Sigmoid colon (tissue), 7 donors: ENCODE measurements around the gene UBN2. TPM values are rescaled to one million over a fixed set of nuclear protein-coding genes. Genes with fewer than 3 reads are reported as not detected.

Experiments used
- DNase-seq: peaks from one replicate; pipeline ENCODE4 v3.0.0-alpha.2; 2019
- H3K27ac ChIP-seq, 4 donors: fragments of 200-600 bp; sonication (generic); one replicate each; pipeline ENCODE4 v1.5.1; 2016 to 2019; ENCODE audit warnings: mild to moderate bottlenecking in 1 of 4
- H3K27me3 ChIP-seq, 3 donors: fragments of 200-600 bp; sonication (generic); one replicate each; pipeline ENCODE4 v1.5.1; 2019; ENCODE audit warnings: mild to moderate bottlenecking in 1 of 3
- H3K36me3 ChIP-seq, 4 donors: fragments of 200-600 bp; sonication (generic); one replicate each; pipeline ENCODE4 v1.5.1; 2016 to 2019
- H3K4me1 ChIP-seq, 4 donors: fragments of 200-600 bp; sonication (generic); one replicate each; pipeline ENCODE4 v1.5.1; 2017 to 2019
- H3K4me3 ChIP-seq, 4 donors: fragments of 200-600 bp; sonication (generic); one replicate each; pipeline ENCODE4 v1.5.1; 2017 to 2019; ENCODE audit warnings: mild to moderate bottlenecking in 2 of 4, moderate library complexity in 1 of 4
- H3K9me3 ChIP-seq, 4 donors: fragments of 200-600 bp in 3 of 4; sonication (generic) in 3 of 4; one replicate each; pipeline versions ENCODE4 v1.5.1 to v1.6.1; 2013 to 2019
- EP300 ChIP-seq, 4 donors: sonication (generic); formaldehyde crosslinking; IDR thresholded peaks; one replicate each; pipeline ENCODE4 v1.6.1; 2017; ENCODE audit warnings: antibody characterized with exemption in 4 of 4
- POLR2A ChIP-seq, 2 donors: fragments of 450-650 bp; IDR thresholded peaks; one replicate each; pipeline ENCODE4 v1.6.1; 2016; ENCODE audit warnings: antibody characterized with exemption in 2 of 2, mild to moderate bottlenecking in 2 of 2, moderate library complexity in 2 of 2
- POLR2AphosphoS5 ChIP-seq, 4 donors: sonication (generic); formaldehyde crosslinking; IDR thresholded peaks; one replicate each; pipeline ENCODE4 v1.6.1; 2017; ENCODE audit warnings: antibody characterized with exemption in 4 of 4
- WGBS, 2 donors: extraction: QIAGEN DNeasy Blood & Tissue Kit; methylation state at CpG; one replicate each; pipeline ENCODE4 v1.1.7; 2013; 5-methylcytosine and 5-hydroxymethylcytosine counted together
- intact Hi-C: fragments of 100-400 bp; cut with DNase I; formaldehyde crosslinking; loops from one replicate; pipeline ENCODE4 v1.15.1; 2023
- polyA plus RNA-seq, 3 donors: library from polyadenylated mRNA; stranded (reverse); fragments of 200-250 nt; gene quantifications; one replicate each; pipeline ENCODE4 v1.2.3, GENCODE V29; 2013
- total RNA-seq, 4 donors: library from RNA; depleted of rRNA; stranded (reverse); fragments of >200 nt; gene quantifications; one replicate each; pipeline ENCODE4 v1.1.0, GENCODE V29; 2016
- TF ChIP-seq, protein P1 (sequence below), 4 experiments: fragments of 450-650 bp in 3 of 4; fragments of 200-600 bp in 1 of 4; IDR thresholded peaks; one replicate each; pipeline ENCODE4 v1.5.1; 2016 to 2019; ENCODE audit warnings: antibody characterized with exemption in 4 of 4, mild to moderate bottlenecking in 3 of 4, moderate library complexity in 2 of 4
- donor health status: healthy with polysubstance abuse.
- donor health status: Bipolar disorder and iron deficiency.
- donor health status: healthy.

UBN2 gene
- total and polyA plus RNA-seq, 7 donors, result 0.92 to 22.7 (median 13.2) TPM

DNA sequence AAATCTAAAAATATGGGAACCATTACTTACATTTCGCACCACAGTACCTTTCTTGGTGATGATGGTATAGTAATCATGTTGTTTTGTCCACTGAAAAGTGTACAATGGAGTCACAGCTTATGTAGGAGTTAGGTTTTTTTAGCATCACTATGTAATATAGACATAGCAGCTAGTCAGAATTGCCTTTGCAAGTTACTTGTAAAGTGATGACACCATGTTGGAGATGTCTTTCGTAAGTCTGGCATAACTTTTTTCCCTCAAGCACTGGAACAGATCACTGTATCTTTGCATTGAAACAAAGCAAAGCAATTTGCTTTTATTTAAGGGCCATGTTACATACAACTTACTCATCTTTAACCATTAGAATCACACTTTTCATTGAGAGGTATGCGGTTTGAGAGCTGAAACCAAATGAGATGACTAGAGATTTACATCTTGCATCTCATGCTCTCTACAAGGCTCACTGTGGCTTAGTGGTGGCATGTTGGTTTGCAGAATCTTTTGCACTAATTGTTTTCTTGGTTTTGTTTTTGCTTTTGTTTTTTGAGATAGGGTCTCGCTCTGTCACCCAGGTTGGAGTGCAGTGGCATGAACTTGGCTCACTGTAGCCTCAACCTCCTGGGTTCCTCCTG is 18.3 kb downstream of the UBN2 start:
- DNase-seq, result no peak
- Histone ChIP-seq H3K36me3 (peaks cover 0 to 82% (median 13%) of the 10 kb centered on the region in 4 donors), H3K4me3 (no peak overlapping the region), H3K27me3 (no peaks in the 10 kb centered on the region), H3K9me3 (no peaks in the 10 kb centered on the region), H3K4me1 (no peaks in the 10 kb centered on the region), H3K27ac (no peak overlapping the region)
- intact Hi-C loops, result no loop called here
- 96 to 97% methylated on average over 4 of the region's 4 CpGs for WGBS, 2 donors
- TF ChIP-seq POLR2AphosphoS5 (IDR thresholded peaks at IDR 0.05), result no peak
- TF ChIP-seq EP300 (IDR thresholded peaks at IDR 0.05), result no peak
- no peak for TF ChIP-seq POLR2A (IDR thresholded peaks at IDR 0.05)
- TF ChIP-seq, protein P1, sequence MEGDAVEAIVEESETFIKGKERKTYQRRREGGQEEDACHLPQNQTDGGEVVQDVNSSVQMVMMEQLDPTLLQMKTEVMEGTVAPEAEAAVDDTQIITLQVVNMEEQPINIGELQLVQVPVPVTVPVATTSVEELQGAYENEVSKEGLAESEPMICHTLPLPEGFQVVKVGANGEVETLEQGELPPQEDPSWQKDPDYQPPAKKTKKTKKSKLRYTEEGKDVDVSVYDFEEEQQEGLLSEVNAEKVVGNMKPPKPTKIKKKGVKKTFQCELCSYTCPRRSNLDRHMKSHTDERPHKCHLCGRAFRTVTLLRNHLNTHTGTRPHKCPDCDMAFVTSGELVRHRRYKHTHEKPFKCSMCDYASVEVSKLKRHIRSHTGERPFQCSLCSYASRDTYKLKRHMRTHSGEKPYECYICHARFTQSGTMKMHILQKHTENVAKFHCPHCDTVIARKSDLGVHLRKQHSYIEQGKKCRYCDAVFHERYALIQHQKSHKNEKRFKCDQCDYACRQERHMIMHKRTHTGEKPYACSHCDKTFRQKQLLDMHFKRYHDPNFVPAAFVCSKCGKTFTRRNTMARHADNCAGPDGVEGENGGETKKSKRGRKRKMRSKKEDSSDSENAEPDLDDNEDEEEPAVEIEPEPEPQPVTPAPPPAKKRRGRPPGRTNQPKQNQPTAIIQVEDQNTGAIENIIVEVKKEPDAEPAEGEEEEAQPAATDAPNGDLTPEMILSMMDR (IDR thresholded peaks at IDR 0.05), result no peak

GRCh38 chr7:139252451-139252850 is 21.4 kb downstream of the UBN2 start:
- DNase-seq, result no peak
- H3K4me1 ChIP-seq, result peaks cover 0 to 4% (median 0%) of the 10 kb centered on the region in 4 donors
- no peaks in the 10 kb centered on the region for H3K9me3 ChIP-seq
- intact Hi-C loops, result no loop called here
- H3K27ac ChIP-seq, result no peak overlapping the region
- WGBS, 2 donors, result 81 to 98% methylated on average over 3 of the region's 3 CpGs
- no peak overlapping the region for H3K4me3 ChIP-seq
- no peaks in the 10 kb centered on the region for H3K27me3 ChIP-seq
- H3K36me3 ChIP-seq, result peaks cover 0 to 68% (median 15%) of the 10 kb centered on the region in 4 donors
- TF ChIP-seq EP300 (IDR thresholded peaks at IDR 0.05), result no peak
- TF ChIP-seq POLR2A (IDR thresholded peaks at IDR 0.05), result no peak
- TF ChIP-seq, protein P1 (IDR thresholded peaks at IDR 0.05), result no peak
- no peak for TF ChIP-seq POLR2AphosphoS5 (IDR thresholded peaks at IDR 0.05)

DNA sequence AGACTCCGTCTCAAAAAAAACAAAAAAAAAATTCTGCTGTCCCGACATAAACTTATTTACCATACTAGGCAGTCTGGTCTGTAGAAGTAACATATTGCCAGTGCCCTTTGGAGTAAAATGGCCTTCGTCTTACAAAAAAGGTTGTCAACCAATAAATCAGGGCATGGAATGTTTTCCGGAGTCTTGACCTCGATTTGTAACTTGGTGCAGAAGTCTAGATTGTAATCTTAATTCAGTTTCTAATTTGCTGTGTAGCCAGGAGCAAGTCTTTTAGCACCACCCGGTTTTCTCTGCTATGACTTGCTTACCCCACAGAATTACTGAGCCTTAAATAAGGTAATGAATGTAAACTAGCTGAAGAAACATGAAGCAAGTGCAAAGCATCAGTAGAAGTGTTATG is 23.2 kb downstream of the UBN2 start:
- DNase-seq, result no peak
- Histone ChIP-seq H3K4me1 (peaks cover 0 to 4% (median 0%) of the 10 kb centered on the region in 4 donors), H3K36me3 (peaks cover 0 to 76% (median 24%) of the 10 kb centered on the region in 4 donors), H3K9me3 (no peaks in the 10 kb centered on the region), H3K4me3 (no peak overlapping the region), H3K27me3 (no peaks in the 10 kb centered on the region), H3K27ac (no peak overlapping the region)
- intact Hi-C loops, result no loop called here
- 93% methylated on average over 6 of the region's 6 CpGs for WGBS, 2 donors
- TF ChIP-seq, protein P1 (IDR thresholded peaks at IDR 0.05), result no peak
- TF ChIP-seq EP300 (IDR thresholded peaks at IDR 0.05), result no peak

GRCh38 chr7:139254728-139255127 is 23.7 kb downstream of the UBN2 start:
- Histone ChIP-seq H3K36me3 (peaks cover 0 to 76% (median 28%) of the 10 kb centered on the region in 4 donors), H3K4me1 (peaks cover 0 to 4% (median 0%) of the 10 kb centered on the region in 4 donors), H3K4me3 (no peak overlapping the region), H3K27ac (no peak overlapping the region), H3K27me3 (no peaks in the 10 kb centered on the region), H3K9me3 (no peaks in the 10 kb centered on the region)
- intact Hi-C loops, result no loop called here
- 94% methylated on average over 4 of the region's 4 CpGs for WGBS, 2 donors
- TF ChIP-seq POLR2AphosphoS5 (IDR thresholded peaks at IDR 0.05), result no peak
- no peak for TF ChIP-seq POLR2A (IDR thresholded peaks at IDR 0.05)
- TF ChIP-seq EP300 (IDR thresholded peaks at IDR 0.05), result no peak
- TF ChIP-seq, protein P1 (IDR thresholded peaks at IDR 0.05), result no peak
- no peak for DNase-seq

DNA sequence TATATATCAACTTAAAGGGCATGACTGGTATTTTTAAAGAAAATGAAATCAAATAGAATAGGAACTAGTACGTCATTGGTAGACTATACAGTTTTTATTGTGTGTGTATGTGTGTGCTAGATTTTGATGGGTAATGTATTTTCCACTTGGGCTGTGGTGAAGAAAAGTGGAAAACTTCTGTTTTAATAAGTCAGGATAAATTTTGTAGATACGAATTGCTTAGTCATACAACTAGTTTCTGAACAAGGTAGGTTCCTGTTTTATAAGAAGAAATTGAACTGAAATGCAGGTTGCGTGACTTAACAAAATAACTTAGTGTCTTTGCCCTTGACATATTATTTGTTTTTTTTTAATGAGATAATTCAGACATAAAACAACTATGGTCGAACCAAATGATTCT is 24.3 kb downstream of the UBN2 start:
- H3K36me3 ChIP-seq, result peaks cover 4 to 76% (median 29%) of the 10 kb centered on the region in 4 donors
- intact Hi-C loops, result no loop called here

More for the DNA sequence above, 24.3 kb downstream of the UBN2 start:
- Histone ChIP-seq H3K27ac (no peak overlapping the region), H3K9me3 (no peaks in the 10 kb centered on the region), H3K27me3 (no peaks in the 10 kb centered on the region), H3K4me1 (peaks cover 0 to 4% (median 0%) of the 10 kb centered on the region in 4 donors), H3K4me3 (no peak overlapping the region)
- TF ChIP-seq, protein P1 (IDR thresholded peaks at IDR 0.05), result no peak
- no peak for TF ChIP-seq EP300 (IDR thresholded peaks at IDR 0.05)
- TF ChIP-seq POLR2AphosphoS5 (IDR thresholded peaks at IDR 0.05), result no peak
- TF ChIP-seq POLR2A (IDR thresholded peaks at IDR 0.05), result no peak
- WGBS, 2 donors, result 87 to 94% methylated on average over 4 of the region's 4 CpGs
- no peak for DNase-seq
